Body of pancreas (tissue), 4 donors: ENCODE measurements around the gene FSTL1.

Experiments used
- CTCF ChIP-seq, 7 experiments: fragments of 450-650 bp in 4 of 7; fragments of 200-600 bp in 3 of 7; sonication (generic) in 3 of 7; IDR thresholded peaks; one replicate each; pipeline ENCODE4 v1.5.1; 2016 to 2019; ENCODE audit warnings: antibody characterized with exemption in 7 of 7
- POLR2A ChIP-seq, 3 donors: fragments of 450-650 bp; IDR thresholded peaks; one replicate each; pipeline ENCODE4 v1.6.1; 2016; ENCODE audit warnings: antibody characterized with exemption in 3 of 3, mild to moderate bottlenecking in 2 of 3

GRCh38 chr3:120432150-120432860 lies 18.5 kb downstream of the FSTL1 start:
- TF ChIP-seq CTCF (IDR thresholded peaks at IDR 0.05) (no peak), POLR2A (IDR thresholded peaks at IDR 0.05) (no peak)
